Measurements from ENCODE around the gene GDPGP1. TPM values are rescaled to one million over a fixed set of nuclear protein-coding genes. Genes with fewer than 3 reads are reported as not detected.
A peak's percentile ranks its signal among the peaks of the same experiment; 100 is the strongest.

Gene GDPGP1
- total and polyA plus RNA-seq, 5 experiments from 2014 or later = 0.50 to 12.4 (median 2.2) TPM

- no peak for DNase-seq
- POLR2A ChIA-PET = interaction anchor here (1.4 kb wide), 1 partner anchor 23 kb away, joined by 4 read pairs; no protein-coding TSS in a partner anchor
- Mint-ChIP-seq H3K4me1 (peaks cover 17 to 58% (median 35%) of the 10 kb centered on the region in 4 donors), H3K27ac (no peak overlapping the region), H3K9me3 (no peaks in the 10 kb centered on the region), H3K36me3 (peaks cover 0 to 2% (median 0%) of the 10 kb centered on the region in 3 donors), H3K27me3 (no peaks in the 10 kb centered on the region), H3K4me3 (no peak overlapping the region)
- ATAC-seq = no peak
Measured at GRCh38 chr15:90207252-90207651, 26.8 kb upstream of the GDPGP1 start.

- ATAC-seq (no peak), DNase-seq (no peak)
- Mint-ChIP-seq H3K4me3 (no peak overlapping the region), H3K27ac (peak overlapping the region in 1 of 10 donors; percentile 38), H3K4me1 (peaks cover 13 to 54% (median 27%) of the 10 kb centered on the region in 4 donors), H3K36me3 (peaks cover 0 to 2% (median 0%) of the 10 kb centered on the region in 3 donors), H3K9me3 (no peaks in the 10 kb centered on the region), H3K27me3 (no peaks in the 10 kb centered on the region)
- POLR2A ChIA-PET = no interaction called here
Measured at GRCh38 chr15:90208356-90208755, 25.7 kb upstream of the GDPGP1 start.

GRCh38 chr15:90209591-90209990 is 24.4 kb upstream of the GDPGP1 start:
- no peak for ATAC-seq
- Mint-ChIP-seq H3K4me1 (peaks cover 13 to 56% (median 32%) of the 10 kb centered on the region in 4 donors), H3K27me3 (no peaks in the 10 kb centered on the region), H3K9me3 (no peaks in the 10 kb centered on the region), H3K4me3 (peak overlapping the region in 1 of 10 donors; percentile 27), H3K36me3 (peaks cover 0 to 2% (median 0%) of the 10 kb centered on the region in 3 donors), H3K27ac (peak overlapping the region in 5 of 10 donors; percentile 47 to 70 (median 61))
- POLR2A ChIA-PET = no interaction called here
- no peak for DNase-seq

GRCh38 chr15:90210593-90210992 is 23.4 kb upstream of the GDPGP1 start:
- H3K27ac Mint-ChIP-seq = peak overlapping the region in 5 of 10 donors; percentile 47 to 70 (median 60)
- H3K4me3 Mint-ChIP-seq = peak overlapping the region in 1 of 10 donors; percentile 39
- H3K4me1 Mint-ChIP-seq = peaks cover 14 to 60% (median 34%) of the 10 kb centered on the region in 4 donors
- ATAC-seq (no peak), DNase-seq (no peak)
- H3K36me3 Mint-ChIP-seq = peaks cover 0 to 2% (median 2%) of the 10 kb centered on the region in 3 donors
- H3K27me3 Mint-ChIP-seq = no peaks in the 10 kb centered on the region
- no peaks in the 10 kb centered on the region for H3K9me3 Mint-ChIP-seq
- POLR2A ChIA-PET = no interaction called here

GRCh38 chr15:90211009-90211408 is 23.0 kb upstream of the GDPGP1 start:
- Mint-ChIP-seq H3K4me1 (peaks cover 14 to 56% (median 33%) of the 10 kb centered on the region in 4 donors), H3K9me3 (peaks cover 0 to 2% (median 0%) of the 10 kb centered on the region in 9 donors), H3K36me3 (peaks cover 0 to 2% (median 2%) of the 10 kb centered on the region in 3 donors), H3K27me3 (no peaks in the 10 kb centered on the region), H3K4me3 (no peak overlapping the region), H3K27ac (peak overlapping the region in 2 of 10 donors; percentile 47 to 70)
- DNase-seq (peak in 1 of 10 donors; percentile 13), ATAC-seq (no peak)
- POLR2A ChIA-PET = no interaction called here

GRCh38 chr15:90211440-90212143 is 22.4 kb upstream of the GDPGP1 start:
- Mint-ChIP-seq H3K9me3 (peaks cover 0 to 2% (median 0%) of the 10 kb centered on the region in 9 donors), H3K4me3 (no peak overlapping the region)

GRCh38 chr15:90212221-90213098 is 21.5 kb upstream of the GDPGP1 start:
- no peaks in the 10 kb centered on the region for H3K27me3 Mint-ChIP-seq
- POLR2A ChIA-PET = interaction anchor here (3.4 kb wide), 1 partner anchor 11 kb away, joined by 21 read pairs; the partner anchor contains the start of gene SEMA4B
- no peak overlapping the region for H3K4me3 Mint-ChIP-seq
- peaks cover 0 to 2% (median 0%) of the 10 kb centered on the region in 9 donors for H3K9me3 Mint-ChIP-seq
- peaks cover 0 to 2% (median 2%) of the 10 kb centered on the region in 3 donors for H3K36me3 Mint-ChIP-seq
- peak overlapping the region in 1 of 10 donors; percentile 43 for H3K27ac Mint-ChIP-seq
- ATAC-seq (no peak), DNase-seq (peak in 1 of 10 donors; percentile 60)
- H3K4me1 Mint-ChIP-seq = peaks cover 16 to 67% (median 34%) of the 10 kb centered on the region in 4 donors

More at GRCh38 chr15:90211440-90212143, 22.4 kb upstream of the GDPGP1 start:
- POLR2A ChIA-PET = no interaction called here
- no peaks in the 10 kb centered on the region for H3K27me3 Mint-ChIP-seq
- DNase-seq (peak in 1 of 10 donors; percentile 37), ATAC-seq (no peak)
- peaks cover 16 to 61% (median 34%) of the 10 kb centered on the region in 4 donors for H3K4me1 Mint-ChIP-seq
- H3K27ac Mint-ChIP-seq = peak overlapping the region in 1 of 10 donors; percentile 47
- peaks cover 0 to 2% (median 2%) of the 10 kb centered on the region in 3 donors for H3K36me3 Mint-ChIP-seq

GRCh38 chr15:90213122-90213817 is 20.7 kb upstream of the GDPGP1 start:
- H3K4me1 Mint-ChIP-seq = peaks cover 16 to 67% (median 34%) of the 10 kb centered on the region in 4 donors
- POLR2A ChIA-PET = interaction anchor here (2.5 to 3.4 kb wide), 2 partner anchors 12 to 21 kb away, joined by 16 to 21 read pairs; partner anchors contain the start of gene SEMA4B
- ATAC-seq = no peak
- peaks cover 0 to 2% (median 0%) of the 10 kb centered on the region in 9 donors for H3K9me3 Mint-ChIP-seq
- peak overlapping the region in 1 of 10 donors; percentile 53 for H3K4me3 Mint-ChIP-seq
- H3K36me3 Mint-ChIP-seq = peaks cover 0 to 2% (median 2%) of the 10 kb centered on the region in 3 donors
- H3K27ac Mint-ChIP-seq = peak overlapping the region in 5 of 10 donors; percentile 22 to 82 (median 57)
- peak in 1 of 10 donors; percentile 32 for DNase-seq
- no peaks in the 10 kb centered on the region for H3K27me3 Mint-ChIP-seq

- Mint-ChIP-seq H3K9me3 (peaks cover 0 to 2% (median 0%) of the 10 kb centered on the region in 9 donors), H3K27me3 (no peaks in the 10 kb centered on the region), H3K36me3 (peaks cover 0 to 2% (median 2%) of the 10 kb centered on the region in 3 donors), H3K4me1 (peaks cover 19 to 71% (median 36%) of the 10 kb centered on the region in 4 donors), H3K4me3 (peak overlapping the region in 1 of 10 donors; percentile 53), H3K27ac (peak overlapping the region in 3 of 10 donors; percentile 57 to 82 (median 81))
- DNase-seq = peak in 1 of 10 donors; percentile 55
- POLR2A ChIA-PET = interaction anchor here (2.5 to 3.4 kb wide), 2 partner anchors 12 to 21 kb away, joined by 16 to 21 read pairs; partner anchors contain the start of gene SEMA4B
- peak in 1 of 2 donors; percentile 41 for ATAC-seq
Measured at GRCh38 chr15:90213818-90214204, 20.2 kb upstream of the GDPGP1 start.

- H3K4me1 Mint-ChIP-seq = peaks cover 18 to 76% (median 40%) of the 10 kb centered on the region in 4 donors
- peak in 1 of 10 donors; percentile 53 for DNase-seq
- H3K36me3 Mint-ChIP-seq = peaks cover 0 to 2% (median 2%) of the 10 kb centered on the region in 3 donors
- no peaks in the 10 kb centered on the region for H3K27me3 Mint-ChIP-seq
- peak overlapping the region in 2 of 10 donors; percentile 67 to 84 for H3K27ac Mint-ChIP-seq
- POLR2A ChIA-PET = interaction anchor here (1.2 to 3.4 kb wide), 4 partner anchors 13 to 31 kb away, joined by 5 to 21 read pairs (median 11); partner anchors contain the start of genes CIB1, GDPGP1 and SEMA4B
- peak overlapping the region in 1 of 10 donors; percentile 65 for H3K4me3 Mint-ChIP-seq
- peaks cover 0 to 2% (median 0%) of the 10 kb centered on the region in 9 donors for H3K9me3 Mint-ChIP-seq
- ATAC-seq = no peak
Measured at GRCh38 chr15:90214553-90215196, 19.3 kb upstream of the GDPGP1 start.
